WERI-Rb-1 (cell line): ENCODE measurements around the gene PCSK6.

ENCODE experiments used
- DNase-seq: peaks from one replicate; pipeline ENCODE4 v3.0.0-alpha.2; 2020
- H3K27ac ChIP-seq: fragments of 250-450 bp; sonication (Bioruptor Pico); 2 replicates; pipeline ENCODE4 v1.5.1; 2020; ENCODE audit warnings: mild to moderate bottlenecking, moderate library complexity
- H3K27me3 ChIP-seq: fragments of 250-450 bp; sonication (Bioruptor Pico); 2 replicates; pipeline ENCODE4 v1.5.1; 2021; ENCODE audit warnings: mild to moderate bottlenecking, low read depth, moderate library complexity; ENCODE audit not compliant: insufficient read depth, severe bottlenecking
- H3K36me3 ChIP-seq: fragments of 250-450 bp; sonication (Bioruptor Pico); 2 replicates; pipeline ENCODE4 v1.5.1; 2020; ENCODE audit warnings: mild to moderate bottlenecking, moderate library complexity
- H3K4me3 ChIP-seq: 2 replicates; pipeline ENCODE4 v1.5.1; 2011; ENCODE audit warnings: low read depth, mild to moderate bottlenecking, control low read depth, low read length
- H3K9me3 ChIP-seq: fragments of 250-450 bp; sonication (Bioruptor Pico); 2 replicates; pipeline ENCODE4 v1.5.1; 2021; ENCODE audit warnings: mild to moderate bottlenecking, moderate library complexity; ENCODE audit not compliant: severe bottlenecking
- TF ChIP-seq, protein P1 (sequence below): IDR thresholded peaks from 2 replicates; pipeline ENCODE4 v1.5.1; 2011; ENCODE audit warnings: low read depth, mild to moderate bottlenecking, control low read depth, inconsistent platforms, low read length

The PCSK6 gene

DNA sequence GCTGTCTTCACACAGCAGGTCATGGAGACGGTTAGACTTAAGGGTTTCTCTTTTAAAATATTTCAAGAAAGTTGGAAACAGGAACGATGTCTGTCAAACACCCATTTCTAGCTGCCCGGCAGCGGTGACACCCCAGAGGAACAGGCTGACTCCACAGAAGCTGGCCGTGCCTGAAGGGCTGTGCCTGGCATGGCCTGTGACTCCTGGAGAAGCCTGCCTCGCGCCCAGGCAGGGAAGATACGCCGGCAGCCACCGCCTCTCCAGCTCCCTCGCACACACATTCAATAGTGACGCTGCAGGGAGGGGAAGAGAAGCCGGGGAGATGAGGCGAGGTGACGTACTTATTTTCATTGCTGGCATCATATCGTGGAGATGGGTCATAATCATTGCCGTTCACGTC, 59.9 kb downstream of the PCSK6 start:
- Histone ChIP-seq H3K27ac (no peak overlapping the region), H3K36me3 (no peaks in the 10 kb centered on the region), H3K9me3 (no peaks in the 10 kb centered on the region), H3K4me3 (no peak overlapping the region), H3K27me3 (no peaks in the 10 kb centered on the region)
- TF ChIP-seq, protein P1, sequence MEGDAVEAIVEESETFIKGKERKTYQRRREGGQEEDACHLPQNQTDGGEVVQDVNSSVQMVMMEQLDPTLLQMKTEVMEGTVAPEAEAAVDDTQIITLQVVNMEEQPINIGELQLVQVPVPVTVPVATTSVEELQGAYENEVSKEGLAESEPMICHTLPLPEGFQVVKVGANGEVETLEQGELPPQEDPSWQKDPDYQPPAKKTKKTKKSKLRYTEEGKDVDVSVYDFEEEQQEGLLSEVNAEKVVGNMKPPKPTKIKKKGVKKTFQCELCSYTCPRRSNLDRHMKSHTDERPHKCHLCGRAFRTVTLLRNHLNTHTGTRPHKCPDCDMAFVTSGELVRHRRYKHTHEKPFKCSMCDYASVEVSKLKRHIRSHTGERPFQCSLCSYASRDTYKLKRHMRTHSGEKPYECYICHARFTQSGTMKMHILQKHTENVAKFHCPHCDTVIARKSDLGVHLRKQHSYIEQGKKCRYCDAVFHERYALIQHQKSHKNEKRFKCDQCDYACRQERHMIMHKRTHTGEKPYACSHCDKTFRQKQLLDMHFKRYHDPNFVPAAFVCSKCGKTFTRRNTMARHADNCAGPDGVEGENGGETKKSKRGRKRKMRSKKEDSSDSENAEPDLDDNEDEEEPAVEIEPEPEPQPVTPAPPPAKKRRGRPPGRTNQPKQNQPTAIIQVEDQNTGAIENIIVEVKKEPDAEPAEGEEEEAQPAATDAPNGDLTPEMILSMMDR, result no peak
- no peak for DNase-seq

DNA sequence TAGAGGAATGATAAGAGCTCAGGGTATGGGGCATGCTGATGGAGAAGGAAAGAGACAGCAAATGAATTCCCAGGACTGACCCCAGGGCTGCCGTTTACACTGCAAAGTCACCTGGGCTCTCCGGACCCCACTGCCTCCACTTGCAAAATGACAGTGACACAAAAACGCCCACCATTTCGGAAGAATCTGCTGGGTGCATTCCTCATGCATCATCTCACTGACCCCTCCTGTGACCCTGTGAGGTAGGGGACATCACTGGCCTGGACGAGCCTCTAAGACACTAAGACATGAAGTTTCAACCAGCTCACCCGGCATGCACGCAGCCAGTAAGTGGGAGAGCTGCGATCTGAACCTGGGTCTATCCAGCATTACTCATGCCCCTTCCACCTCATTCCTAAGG, 60.3 kb downstream of the PCSK6 start:
- H3K27ac ChIP-seq, result no peak overlapping the region
- TF ChIP-seq, protein P1, result no peak
- no peaks in the 10 kb centered on the region for H3K9me3 ChIP-seq
- H3K4me3 ChIP-seq, result no peak overlapping the region
- H3K36me3 ChIP-seq, result no peaks in the 10 kb centered on the region
- no peak for DNase-seq
- H3K27me3 ChIP-seq, result no peaks in the 10 kb centered on the region

DNA sequence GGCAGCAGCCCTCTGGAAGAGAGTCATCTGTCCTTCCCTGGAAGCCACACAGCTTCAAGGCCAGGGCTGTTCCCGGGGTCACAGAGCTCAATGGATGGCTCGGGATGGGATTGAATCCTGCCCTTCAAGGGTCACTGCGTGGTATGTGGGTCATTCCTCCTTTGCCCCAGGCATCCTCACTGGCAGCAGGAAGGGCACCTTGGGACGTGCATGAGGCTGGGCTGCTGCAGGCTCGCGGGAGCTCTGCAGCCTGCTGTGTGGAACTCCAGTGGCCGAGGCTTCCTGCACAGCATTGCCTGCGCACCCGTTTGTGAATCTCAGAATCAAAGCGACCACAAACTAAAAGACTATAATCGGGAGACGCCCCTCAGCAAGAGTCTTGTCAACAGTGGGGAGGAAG, 60.7 kb downstream of the PCSK6 start:
- no peaks in the 10 kb centered on the region for H3K27me3 ChIP-seq
- no peaks in the 10 kb centered on the region for H3K9me3 ChIP-seq
- TF ChIP-seq, protein P1, result no peak
- no peak overlapping the region for H3K4me3 ChIP-seq
- no peak overlapping the region for H3K27ac ChIP-seq
- DNase-seq, result no peak
- H3K36me3 ChIP-seq, result no peaks in the 10 kb centered on the region

DNA sequence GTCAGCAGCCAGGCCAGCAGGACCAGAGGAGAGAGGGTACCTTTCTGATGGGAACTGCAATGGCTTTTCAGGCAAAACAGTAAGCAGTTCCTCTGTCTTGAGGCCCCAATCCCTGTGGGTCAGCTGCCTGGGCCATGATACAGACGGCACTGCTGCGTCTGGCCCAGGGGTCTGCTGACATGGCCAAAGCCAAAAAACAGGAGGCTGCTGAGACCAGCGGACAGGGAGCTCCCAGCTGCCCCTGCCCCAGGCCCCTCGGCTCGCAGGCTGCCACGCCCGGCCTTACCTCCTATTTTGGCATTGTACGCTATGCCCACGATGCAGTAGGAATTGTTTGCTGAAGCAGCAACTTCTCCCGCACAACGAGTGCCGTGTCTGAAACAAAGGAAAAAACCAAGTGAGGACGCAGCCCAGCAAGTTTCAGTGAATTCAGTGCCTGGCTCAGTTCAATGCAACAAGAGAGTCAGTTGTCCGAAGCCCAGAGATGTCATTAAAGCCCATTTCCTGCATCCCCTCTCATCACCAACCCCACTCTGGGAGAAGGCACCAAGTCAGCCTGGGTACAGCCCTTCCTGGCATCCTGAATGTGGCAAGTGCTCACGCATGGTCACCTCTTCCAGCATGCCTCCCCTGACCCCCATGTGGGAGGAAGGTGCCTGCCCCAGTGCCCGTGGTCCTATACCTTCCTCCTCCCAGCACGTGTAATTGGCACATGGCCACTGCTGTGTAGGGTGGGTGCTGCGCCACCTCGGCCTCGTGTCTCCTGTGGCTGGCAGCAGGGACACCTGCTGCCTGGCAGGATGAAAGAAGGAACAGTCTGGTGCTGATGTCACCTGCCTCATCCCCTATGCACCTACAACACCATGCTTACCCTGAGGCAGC, 61.7 kb downstream of the PCSK6 start:
- TF ChIP-seq, protein P1, result no peak
- Histone ChIP-seq H3K36me3 (no peaks in the 10 kb centered on the region), H3K27me3 (no peaks in the 10 kb centered on the region), H3K27ac (no peak overlapping the region), H3K9me3 (no peaks in the 10 kb centered on the region), H3K4me3 (no peak overlapping the region)
- no peak for DNase-seq

DNA sequence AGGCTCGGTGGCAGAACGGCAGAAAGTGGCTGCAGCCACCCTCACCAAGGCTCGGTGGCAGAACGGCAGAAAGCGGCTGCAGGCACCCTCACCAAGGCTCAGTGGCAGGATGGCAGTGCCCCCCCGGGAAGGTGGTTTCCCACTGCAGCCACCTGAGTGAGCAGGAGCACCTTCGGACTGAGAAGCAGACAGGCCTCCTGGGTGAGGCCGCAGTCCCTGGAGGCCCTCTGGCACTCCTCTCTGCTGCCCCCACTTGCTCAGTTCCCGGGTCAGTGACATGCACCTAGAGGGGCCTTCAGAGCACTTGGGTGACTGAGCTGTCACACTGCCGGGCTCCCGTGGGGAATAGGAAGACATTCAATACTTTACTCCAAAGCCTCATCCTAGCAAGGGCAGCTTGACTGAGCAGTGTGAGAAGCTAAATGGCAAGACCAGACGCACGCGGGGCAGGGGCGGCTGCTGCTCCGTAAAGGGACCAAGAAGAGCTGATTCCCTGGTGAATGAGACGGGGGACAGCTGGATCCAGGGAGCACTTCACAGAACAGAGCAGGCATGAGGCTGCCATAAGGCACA, 62.7 kb downstream of the PCSK6 start:
- Histone ChIP-seq H3K9me3 (no peaks in the 10 kb centered on the region), H3K36me3 (no peaks in the 10 kb centered on the region), H3K27me3 (no peaks in the 10 kb centered on the region), H3K4me3 (no peak overlapping the region), H3K27ac (no peak overlapping the region)
- no peak for DNase-seq
- TF ChIP-seq, protein P1, result 0 out of 2 replicates have a peak, but pooled peaks have one; percentile 8
